HepG2 (cell line): ENCODE data around the gene PEX14. TPM values are rescaled to one million over a fixed set of nuclear protein-coding genes. Genes with fewer than 3 reads are reported as not detected.

ENCODE experiments used
- ZBTB33 ChIP-seq: sonication (generic); formaldehyde crosslinking; IDR thresholded peaks from 2 replicates; pipeline ENCODE4 v1.4.0; 2020; ENCODE audit warnings: missing genetic modification reagents
- polyA plus RNA-seq, 8 experiments: library from polyadenylated mRNA; depleted of rRNA in 3 of 8; stranded (reverse) in 7 of 8; unstranded in 1 of 8; fragments of >200 nt; fragmentation: Illumina TruSeq in 4 of 8; extraction: Trizol in 4 of 8; gene quantifications; 2 replicates each; pipeline versions ENCODE4 v1.2.1 to v1.2.3, GENCODE V29; 2011 to 2016; ENCODE audit warnings: low read depth in 4 of 8, missing spikeins in 1 of 8, mixed read lengths in 1 of 8; ENCODE audit not compliant: insufficient read depth in 1 of 8
- total RNA-seq, 5 experiments: library from RNA; depleted of rRNA; stranded (reverse); fragments of >200 nt; fragmentation: Illumina TruSeq; extraction: Trizol; gene quantifications; 2 replicates each; pipeline ENCODE4 v1.2.3, GENCODE V29; 2016; ENCODE audit warnings: low read depth in 1 of 5
- TF ChIP-seq, protein P1 (sequence below): sonication (generic); formaldehyde crosslinking; IDR thresholded peaks from 2 replicates; pipeline ENCODE4 v1.4.0; 2020; ENCODE audit warnings: mild to moderate bottlenecking, missing genetic modification reagents

Gene PEX14
- total and polyA plus RNA-seq, 2 of the 13 experiments (the other 11 are each of a cell fraction or from before 2014, with no cell fraction given) = 6.5 to 9.9 TPM

DNA sequence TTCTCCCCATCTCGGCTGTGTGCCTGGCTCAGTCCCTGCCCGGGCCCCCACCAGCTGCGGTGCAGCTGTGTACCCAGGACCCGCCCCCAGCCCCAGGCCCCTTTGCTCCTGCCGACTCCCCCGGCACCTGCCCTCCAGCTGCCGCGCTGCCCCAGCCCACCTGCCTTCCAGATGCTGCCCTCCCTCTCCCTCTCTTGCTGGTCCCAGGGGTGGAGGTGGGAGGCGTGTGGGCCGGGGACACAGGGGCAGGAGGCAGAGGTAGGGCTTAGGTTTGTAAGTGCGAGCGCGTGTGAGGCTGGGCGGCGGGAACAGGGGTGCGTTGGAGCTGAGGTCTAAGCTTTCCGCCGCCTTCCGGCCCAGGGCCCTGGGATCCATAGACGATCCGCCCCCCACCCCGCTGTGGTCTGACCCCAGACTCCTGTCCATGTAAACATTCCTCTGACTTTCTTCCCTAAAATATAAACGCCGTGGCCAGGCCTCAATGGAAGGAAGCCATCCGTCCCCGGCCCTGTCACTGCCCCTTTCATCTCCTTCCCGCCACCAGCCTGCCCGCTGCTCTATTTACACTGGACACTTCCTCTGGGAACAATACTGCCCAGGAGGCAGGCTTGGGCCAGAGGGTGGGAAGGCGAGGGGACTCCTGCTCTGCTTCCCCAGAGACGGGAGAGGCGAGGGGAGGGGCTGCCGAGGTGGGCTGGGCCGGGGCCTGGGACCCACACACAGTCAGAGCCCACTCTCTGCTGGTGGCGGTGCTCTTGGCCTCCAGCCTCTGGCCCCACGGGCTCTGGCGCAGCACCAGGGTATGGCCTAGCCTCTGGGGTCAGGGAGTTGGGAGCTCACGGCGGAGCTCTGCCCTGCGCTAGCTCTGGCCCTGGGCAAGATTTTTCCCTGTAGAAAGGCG lies 193.4 kb downstream of the PEX14 start (continued):
- TF ChIP-seq, protein P1, sequence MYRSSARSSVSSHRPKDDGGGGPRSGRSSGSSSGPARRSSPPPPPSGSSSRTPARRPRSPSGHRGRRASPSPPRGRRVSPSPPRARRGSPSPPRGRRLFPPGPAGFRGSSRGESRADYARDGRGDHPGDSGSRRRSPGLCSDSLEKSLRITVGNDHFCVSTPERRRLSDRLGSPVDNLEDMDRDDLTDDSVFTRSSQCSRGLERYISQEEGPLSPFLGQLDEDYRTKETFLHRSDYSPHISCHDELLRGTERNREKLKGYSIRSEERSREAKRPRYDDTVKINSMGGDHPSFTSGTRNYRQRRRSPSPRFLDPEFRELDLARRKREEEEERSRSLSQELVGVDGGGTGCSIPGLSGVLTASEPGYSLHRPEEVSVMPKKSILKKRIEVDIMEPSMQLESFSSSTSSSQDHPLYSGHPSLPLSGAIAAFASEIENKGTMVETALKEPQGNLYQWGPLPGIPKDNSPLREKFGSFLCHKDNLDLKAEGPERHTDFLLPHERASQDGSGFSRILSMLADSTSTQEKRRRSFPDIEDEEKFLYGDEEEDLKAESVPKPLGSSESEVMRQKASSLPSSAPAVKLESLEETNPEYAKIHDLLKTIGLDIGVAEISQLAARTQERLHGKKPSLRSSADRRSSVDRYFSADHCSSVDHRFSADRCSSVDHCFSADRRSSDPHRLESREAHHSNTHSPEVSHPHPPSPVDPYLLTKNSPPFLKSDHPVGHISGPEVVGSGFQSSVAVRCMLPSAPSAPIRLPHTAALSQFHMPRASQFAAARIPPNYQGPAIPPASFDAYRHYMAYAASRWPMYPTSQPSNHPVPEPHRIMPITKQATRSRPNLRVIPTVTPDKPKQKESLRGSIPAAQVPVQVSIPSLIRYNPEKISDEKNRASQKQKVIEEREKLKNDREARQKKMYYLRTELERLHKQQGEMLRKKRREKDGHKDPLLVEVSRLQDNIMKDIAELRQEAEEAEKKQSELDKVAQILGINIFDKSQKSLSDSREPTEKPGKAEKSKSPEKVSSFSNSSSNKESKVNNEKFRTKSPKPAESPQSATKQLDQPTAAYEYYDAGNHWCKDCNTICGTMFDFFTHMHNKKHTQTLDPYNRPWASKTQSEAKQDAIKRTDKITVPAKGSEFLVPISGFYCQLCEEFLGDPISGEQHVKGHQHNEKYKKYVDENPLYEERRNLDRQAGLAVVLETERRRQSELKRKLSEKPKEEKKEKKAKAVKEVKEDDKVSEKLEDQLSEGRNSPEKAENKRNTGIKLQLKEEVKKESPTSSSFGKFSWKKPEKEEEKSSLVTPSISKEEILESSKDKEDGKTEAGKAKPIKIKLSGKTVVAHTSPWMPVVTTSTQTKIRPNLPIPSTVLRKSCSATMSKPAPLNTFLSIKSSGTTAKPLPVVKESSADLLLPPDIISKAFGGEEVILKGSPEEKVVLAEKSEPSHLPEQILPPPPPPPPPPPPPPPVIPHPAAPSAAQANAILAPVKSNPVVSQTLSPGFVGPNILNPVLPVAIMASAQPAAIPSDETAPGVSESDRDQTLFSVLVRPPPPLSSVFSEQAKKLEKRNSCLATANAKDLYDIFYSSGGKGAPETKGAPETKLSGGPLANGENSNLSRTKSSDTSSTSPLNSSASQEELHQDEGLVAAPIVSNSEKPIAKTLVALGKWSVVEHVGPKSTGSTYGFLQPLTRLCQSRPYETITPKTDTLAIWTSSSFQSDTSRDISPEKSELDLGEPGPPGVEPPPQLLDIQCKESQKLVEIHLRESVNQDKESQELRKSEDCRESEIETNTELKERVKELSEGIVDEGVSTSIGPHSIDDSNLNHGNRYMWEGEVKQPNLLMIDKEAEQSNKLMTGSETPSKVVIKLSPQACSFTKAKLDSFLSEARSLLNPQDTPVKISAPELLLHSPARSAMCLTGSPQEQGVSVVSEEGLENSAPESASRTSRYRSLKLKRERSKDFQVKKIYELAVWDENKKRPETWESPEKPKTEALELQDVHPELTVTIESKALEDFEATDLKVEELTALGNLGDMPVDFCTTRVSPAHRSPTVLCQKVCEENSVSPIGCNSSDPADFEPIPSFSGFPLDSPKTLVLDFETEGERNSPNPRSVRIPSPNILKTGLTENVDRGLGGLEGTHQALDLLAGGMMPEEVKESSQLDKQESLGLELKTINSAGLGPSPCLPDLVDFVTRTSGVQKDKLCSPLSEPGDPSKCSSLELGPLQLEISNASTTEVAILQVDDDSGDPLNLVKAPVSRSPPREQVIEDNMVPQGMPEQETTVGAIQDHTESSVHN (CRISPR knock-in tag) = 0 out of 2 replicates have a peak, but pooled peaks have one; percentile 23
- TF ChIP-seq ZBTB33 (CRISPR knock-in tag) = peak; percentile 97
